GM21529 (cell line): ENCODE data around the gene GRIA3.
"Not testable (repeated sequence)": the region's sequence is repeated elsewhere in the genome, so short reads cannot be mapped to it uniquely, and the experiment has no call there.

ENCODE experiments used
- ATAC-seq: cut with Tn5 transposase; IDR thresholded peaks from one replicate; pipeline ENCODE4 v1.9.1; 2021; ENCODE audit not compliant: unreplicated experiment

GRIA3 gene

GRCh38 chrX:123267220-123267619, 83.1 kb downstream of the GRIA3 start:
- no peak for ATAC-seq

DNA sequence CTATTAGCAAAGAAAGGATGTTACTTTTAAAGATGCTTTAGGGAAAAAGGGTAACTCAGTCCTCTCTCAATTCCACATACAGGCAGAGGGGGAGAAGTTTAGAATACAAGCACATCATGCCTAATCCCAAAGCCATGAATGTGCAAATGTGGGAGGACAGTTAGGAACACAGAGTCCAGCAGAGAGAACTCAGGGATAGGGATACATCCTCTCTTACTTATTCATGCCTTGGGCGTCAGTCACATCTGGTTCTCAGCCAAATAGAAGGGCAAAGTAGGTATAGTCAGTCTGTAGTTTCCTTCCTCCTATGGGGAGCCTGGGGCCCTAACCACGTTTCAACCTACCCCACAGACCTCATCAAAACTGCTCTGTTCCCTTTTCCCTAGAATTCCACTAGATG, 87.8 kb downstream of the GRIA3 start:
- no peak for ATAC-seq

- ATAC-seq, result no peak
Measured at GRCh38 chrX:123272630-123273029, 88.6 kb downstream of the GRIA3 start.

GRCh38 chrX:123274796-123275195, 90.7 kb downstream of the GRIA3 start:
- no peak for ATAC-seq

GRCh38 chrX:123277347-123277746, 93.3 kb downstream of the GRIA3 start:
- ATAC-seq, result no peak

DNA sequence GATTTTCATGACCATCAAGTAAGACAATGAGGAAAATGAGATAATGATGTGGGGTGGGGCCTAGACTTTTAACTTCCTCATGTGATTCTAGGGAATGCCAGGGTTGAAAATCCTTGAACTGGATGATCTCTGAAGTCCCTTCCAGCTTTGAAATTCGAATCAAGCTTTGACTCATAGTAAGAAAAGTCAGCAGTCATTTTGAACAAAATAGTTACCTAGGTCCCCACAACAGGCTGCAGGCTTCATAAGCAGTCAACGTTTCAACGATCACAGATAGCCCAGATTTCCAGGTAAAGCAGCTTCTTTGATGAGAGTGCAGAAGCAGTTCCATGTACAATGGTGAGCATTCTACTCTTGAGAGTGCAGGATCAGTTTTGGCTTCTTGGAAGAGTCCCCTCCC, 93.7 kb downstream of the GRIA3 start:
- no peak for ATAC-seq

- ATAC-seq, result no peak
Measured at GRCh38 chrX:123282241-123282640, 98.2 kb downstream of the GRIA3 start.

GRCh38 chrX:123283407-123283806, 99.3 kb downstream of the GRIA3 start:
- ATAC-seq, result not testable (repeated sequence)

DNA sequence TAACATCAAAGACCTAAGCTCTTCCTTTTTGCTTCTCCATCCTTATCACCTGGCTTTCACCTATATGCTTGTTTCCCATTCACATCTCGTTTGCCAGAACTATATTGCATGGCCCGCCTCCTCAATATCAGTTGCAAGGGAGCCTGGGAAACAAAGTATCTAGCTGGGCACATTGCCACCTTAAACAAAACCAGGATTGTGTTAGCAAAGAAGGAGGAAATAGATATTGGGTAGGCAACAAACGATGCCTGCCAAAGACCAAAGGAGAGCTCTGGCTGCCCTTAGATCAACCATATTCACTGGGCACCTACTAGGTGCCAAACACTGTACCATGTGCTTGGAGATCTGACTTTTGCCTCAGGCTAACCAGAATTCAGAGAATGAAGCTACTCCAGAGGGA, 107.5 kb downstream of the GRIA3 start:
- ATAC-seq, result no peak

GRCh38 chrX:123298026-123298425, 113.9 kb downstream of the GRIA3 start:
- no peak for ATAC-seq

DNA sequence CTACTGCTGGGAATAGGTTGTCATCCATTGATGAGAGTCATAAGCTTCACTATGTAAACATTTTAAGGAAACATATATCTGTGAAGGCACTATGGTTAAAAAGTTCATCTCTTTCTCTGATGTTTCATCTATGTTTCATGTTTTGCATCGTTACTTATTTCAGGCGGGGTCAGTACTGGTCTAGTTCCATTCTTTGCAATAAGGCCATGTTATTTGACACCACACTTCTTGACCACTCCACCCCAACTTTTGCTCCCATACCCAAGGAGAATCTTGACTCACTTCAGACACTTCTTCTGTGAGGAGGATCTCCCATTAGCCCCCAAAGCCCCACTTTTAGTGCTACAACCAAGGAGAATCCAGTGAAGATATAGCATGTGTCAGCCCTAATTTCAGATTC, 119.4 kb downstream of the GRIA3 start:
- ATAC-seq, result no peak

DNA sequence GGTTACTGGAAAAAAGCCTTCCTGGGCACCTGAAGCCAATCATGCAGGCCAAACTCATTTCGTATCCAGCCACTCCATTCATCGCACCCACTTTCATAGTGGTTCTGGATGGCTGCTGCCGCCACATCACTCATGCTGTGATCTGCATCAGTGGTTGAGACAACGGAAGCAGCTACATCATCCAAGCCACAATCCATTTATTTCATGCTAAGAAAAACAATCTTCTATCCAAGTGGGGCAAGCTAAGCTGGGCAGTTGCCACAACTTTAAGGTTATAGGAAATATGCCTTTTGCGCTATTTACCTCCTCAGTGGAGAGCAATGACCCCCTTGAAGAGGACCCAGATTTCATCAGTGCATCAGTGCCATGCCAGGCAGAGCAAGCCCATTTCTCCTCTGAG, 124.6 kb downstream of the GRIA3 start:
- no peak for ATAC-seq

DNA sequence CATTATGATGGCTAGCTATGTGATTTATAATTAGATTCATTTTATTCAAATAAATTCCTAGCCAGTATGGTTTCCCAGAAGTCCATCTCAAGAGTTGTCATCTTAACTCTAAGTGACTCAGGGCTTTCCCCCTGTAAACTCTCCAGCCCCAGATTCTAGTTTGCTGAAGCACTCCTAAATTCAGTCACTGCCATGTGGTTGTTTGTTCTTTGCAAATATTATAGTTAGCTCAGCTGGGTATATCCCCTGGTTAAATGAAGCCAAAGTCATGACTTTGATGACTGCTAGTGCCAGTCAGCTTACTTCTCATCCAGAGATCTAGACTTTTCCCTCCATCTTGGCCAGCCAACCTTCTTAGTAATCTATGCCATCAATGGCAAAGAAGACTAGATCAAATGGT, 126.0 kb downstream of the GRIA3 start:
- no peak for ATAC-seq

DNA sequence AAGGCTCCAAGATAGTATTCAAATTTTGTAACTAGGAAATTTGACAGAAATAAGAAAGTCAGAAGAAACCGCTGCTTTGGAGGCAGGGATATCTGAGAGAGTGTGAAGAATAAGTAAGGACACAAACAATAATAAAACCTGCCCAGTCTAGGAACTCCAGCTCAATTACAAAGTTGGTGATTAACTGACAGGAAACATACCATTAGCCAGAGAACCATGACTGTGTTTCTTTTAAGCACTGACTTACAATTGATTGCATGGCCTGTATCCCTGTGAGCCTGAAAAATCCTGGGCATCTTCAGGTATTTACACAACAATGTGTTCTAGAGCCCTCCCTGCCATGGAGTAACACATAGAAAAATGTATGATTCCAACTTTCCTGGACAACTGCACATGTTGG, 127.4 kb downstream of the GRIA3 start:
- no peak for ATAC-seq

DNA sequence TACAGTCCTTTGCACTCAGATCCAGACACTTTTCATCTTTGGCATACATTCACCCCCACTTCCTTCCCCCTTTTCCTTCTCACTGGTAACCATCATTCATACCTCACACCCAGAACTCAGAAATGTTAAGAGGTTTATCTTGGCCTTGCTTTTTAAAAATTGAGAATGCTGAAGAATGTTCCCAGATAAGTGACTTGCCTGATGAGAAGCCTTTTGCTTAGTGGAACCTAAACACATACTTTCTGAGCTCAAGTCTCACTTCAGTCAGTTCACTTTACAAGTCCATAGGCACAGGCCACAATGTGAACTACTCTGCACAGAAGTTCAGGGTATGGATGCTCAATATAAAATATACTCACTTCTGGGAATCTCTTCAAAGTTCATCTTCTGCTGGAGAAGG, 129.4 kb downstream of the GRIA3 start:
- ATAC-seq, result no peak

DNA sequence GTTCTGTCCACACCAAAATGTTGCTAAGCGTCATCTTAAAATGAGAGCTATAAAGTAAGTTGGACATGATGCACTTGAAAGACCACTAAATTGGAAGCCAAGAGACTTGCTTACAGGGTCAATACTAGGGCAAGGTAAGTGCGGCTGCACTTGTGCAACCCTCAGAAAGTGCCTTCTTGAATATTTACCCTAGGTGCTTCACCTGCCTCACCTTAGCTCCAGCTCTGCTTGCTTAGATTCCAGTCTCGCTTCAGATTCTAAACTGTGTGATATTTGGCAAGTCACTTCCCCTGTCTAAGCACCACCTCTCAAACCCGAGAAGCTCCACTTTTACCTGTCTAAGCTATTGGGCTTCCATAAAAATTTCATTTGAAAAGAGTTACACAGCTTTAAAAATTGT, 136.5 kb downstream of the GRIA3 start:
- ATAC-seq, result no peak

GRCh38 chrX:123322536-123322935, 138.5 kb downstream of the GRIA3 start:
- ATAC-seq, result no peak

DNA sequence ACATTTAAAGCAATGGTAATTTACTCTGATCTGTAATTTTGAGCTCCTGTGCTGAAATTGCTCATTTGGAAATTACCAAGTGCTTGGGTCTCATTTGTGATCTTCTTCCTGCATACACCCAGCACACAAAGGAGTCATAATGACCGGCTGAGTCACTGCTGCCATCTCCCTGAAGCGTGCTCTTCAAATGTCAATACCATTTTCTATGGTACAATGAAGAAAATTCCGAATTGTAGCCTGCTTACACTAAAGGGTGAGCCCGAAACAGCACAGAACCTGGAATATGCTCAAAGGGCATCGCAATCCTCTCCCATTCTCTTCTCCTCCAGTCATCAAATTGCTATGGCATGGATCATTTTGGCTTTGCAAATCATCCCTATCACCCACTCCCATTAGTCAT, 140.5 kb downstream of the GRIA3 start:
- peak; percentile 73 for ATAC-seq

GRCh38 chrX:123330229-123330942, 146.3 kb downstream of the GRIA3 start:
- ATAC-seq, result peak; percentile 92

GRCh38 chrX:123331349-123331748, 147.3 kb downstream of the GRIA3 start:
- ATAC-seq, result peak; percentile 44

GRCh38 chrX:123331859-123332258, 147.8 kb downstream of the GRIA3 start:
- no peak for ATAC-seq

- no peak for ATAC-seq
Measured at GRCh38 chrX:123336666-123337065, 152.6 kb downstream of the GRIA3 start.

GRCh38 chrX:123337886-123338639, 154.0 kb downstream of the GRIA3 start:
- no peak for ATAC-seq
